Common myeloid progenitor, CD34-positive (primary cell): Measurements from ENCODE around the gene ZNF738.

ENCODE experiments used
- CTCF ChIA-PET: fragments of 350-600 bp; sonication (Branson Sonifier 250); formaldehyde crosslinking; loops from one replicate; lab custom pipeline; 2021; ENCODE audit warnings: antibody characterized with exemption; lab: Charles Lee
- POLR2A ChIA-PET: fragments of 350-600 bp; sonication (Branson Sonifier 250); formaldehyde crosslinking; loops from one replicate; lab custom pipeline; 2021; ENCODE audit warnings: antibody characterized with exemption; lab: Charles Lee
- DNase-seq, 3 donors: peaks; one replicate each; pipeline versions ENCODE4 v3.0.0 to v3.0.0-alpha.2; 2013
- H3K27ac ChIP-seq, 2 experiments: 1 replicate in 1 of 2; 2 replicates in 1 of 2; pipeline ENCODE4 v1.7.0; 2013; ENCODE audit warnings: inconsistent platforms in 2 of 2, low read length in 2 of 2, mild to moderate bottlenecking in 2 of 2, low read depth in 1 of 2, moderate library complexity in 1 of 2; ENCODE audit not compliant: severe bottlenecking in 2 of 2, insufficient read depth in 1 of 2, poor library complexity in 1 of 2
- H3K27me3 ChIP-seq, 5 experiments: replicated peaks in 2 of 5; 1 replicate in 3 of 5; 2 replicates in 2 of 5; pipeline versions ENCODE4 v1.6.1 to v1.7.0; 2013; ENCODE audit warnings: low read length in 4 of 5, mild to moderate bottlenecking in 2 of 5, moderate library complexity in 2 of 5, inconsistent platforms in 1 of 5; ENCODE audit not compliant: insufficient read depth in 5 of 5, control insufficient read depth in 4 of 5
- H3K36me3 ChIP-seq, 4 experiments: 1 replicate in 2 of 4; 2 replicates in 2 of 4; pipeline versions ENCODE4 v1.6.1 to v1.7.0; 2013; ENCODE audit warnings: low read length in 3 of 4, control low read depth in 1 of 4, mild to moderate bottlenecking in 1 of 4; ENCODE audit not compliant: control insufficient read depth in 4 of 4, insufficient read depth in 4 of 4
- H3K4me1 ChIP-seq, 4 experiments: 1 replicate in 3 of 4; 2 replicates in 1 of 4; pipeline versions ENCODE4 v1.6.1 to v1.7.1; 2013; ENCODE audit warnings: low read length in 3 of 4, mild to moderate bottlenecking in 3 of 4, control low read depth in 1 of 4, inconsistent platforms in 1 of 4, moderate library complexity in 1 of 4; ENCODE audit not compliant: control insufficient read depth in 4 of 4, insufficient read depth in 4 of 4; ENCODE audit errors: control extremely low read depth in 1 of 4
- H3K4me3 ChIP-seq, 7 experiments: 1 replicate in 4 of 7; 2 replicates in 3 of 7; pipeline versions ENCODE4 v1.5.1 to v1.7.0; 2013; ENCODE audit warnings: mild to moderate bottlenecking in 7 of 7, low read length in 6 of 7, moderate library complexity in 6 of 7, inconsistent platforms in 2 of 7, low read depth in 2 of 7, control low read depth in 1 of 7; ENCODE audit not compliant: insufficient read depth in 4 of 7, control insufficient read depth in 1 of 7; ENCODE audit errors: extremely low read depth in 1 of 7
- H3K9me3 ChIP-seq, 5 experiments: 1 replicate in 4 of 5; 2 replicates in 1 of 5; pipeline versions ENCODE4 v1.6.1 to v1.7.1; 2013; ENCODE audit warnings: low read length in 4 of 5, mild to moderate bottlenecking in 2 of 5, inconsistent platforms in 1 of 5, low read depth in 1 of 5, moderate library complexity in 1 of 5; ENCODE audit not compliant: control insufficient read depth in 4 of 5, insufficient read depth in 2 of 5; ENCODE audit errors: control extremely low read depth in 1 of 5
- WGBS: methylation state at CpG from one replicate; pipeline ENCODE4 v1.1.5; 2013; ENCODE audit not compliant: insufficient coverage; 5-methylcytosine and 5-hydroxymethylcytosine counted together

The ZNF738 gene

DNA sequence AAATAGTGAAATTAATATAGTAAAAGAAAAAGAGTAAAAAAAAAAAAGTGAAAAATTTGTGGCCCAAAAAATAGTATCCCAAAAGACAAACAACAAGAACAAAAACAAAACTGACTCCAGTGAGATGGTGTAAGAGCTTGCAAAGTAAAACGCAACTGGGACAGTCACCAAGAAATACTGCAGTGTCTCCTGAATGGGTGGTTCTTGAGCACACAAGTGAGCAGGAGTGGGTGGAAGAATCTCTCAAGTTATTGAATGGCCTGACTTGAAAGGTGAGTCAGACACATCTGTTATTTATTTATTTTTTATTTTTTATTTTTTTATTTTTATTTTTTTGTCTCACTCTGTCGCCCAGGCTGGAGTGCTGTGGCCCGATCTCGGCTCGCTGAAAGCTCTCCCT is 40.1 kb downstream of the ZNF738 start:
- ChIA-PET POLR2A (no interaction called here), CTCF (interaction anchor here (0.9 kb wide), 1 partner anchor 85 kb away, joined by 3 read pairs; no protein-coding TSS in a partner anchor)
- Histone ChIP-seq H3K9me3 (peaks cover 12 to 36% (median 18%) of the 10 kb centered on the region in 5 experiments), H3K4me3 (no peak overlapping the region), H3K4me1 (peaks cover 0 to 9% (median 6%) of the 10 kb centered on the region in 4 experiments), H3K27ac (no peak overlapping the region), H3K27me3 (no peaks in the 10 kb centered on the region), H3K36me3 (peaks cover 10 to 42% (median 31%) of the 10 kb centered on the region in 4 experiments)
- 100% methylated on average over 5 of the region's 5 CpGs for WGBS
- no peak for DNase-seq

DNA sequence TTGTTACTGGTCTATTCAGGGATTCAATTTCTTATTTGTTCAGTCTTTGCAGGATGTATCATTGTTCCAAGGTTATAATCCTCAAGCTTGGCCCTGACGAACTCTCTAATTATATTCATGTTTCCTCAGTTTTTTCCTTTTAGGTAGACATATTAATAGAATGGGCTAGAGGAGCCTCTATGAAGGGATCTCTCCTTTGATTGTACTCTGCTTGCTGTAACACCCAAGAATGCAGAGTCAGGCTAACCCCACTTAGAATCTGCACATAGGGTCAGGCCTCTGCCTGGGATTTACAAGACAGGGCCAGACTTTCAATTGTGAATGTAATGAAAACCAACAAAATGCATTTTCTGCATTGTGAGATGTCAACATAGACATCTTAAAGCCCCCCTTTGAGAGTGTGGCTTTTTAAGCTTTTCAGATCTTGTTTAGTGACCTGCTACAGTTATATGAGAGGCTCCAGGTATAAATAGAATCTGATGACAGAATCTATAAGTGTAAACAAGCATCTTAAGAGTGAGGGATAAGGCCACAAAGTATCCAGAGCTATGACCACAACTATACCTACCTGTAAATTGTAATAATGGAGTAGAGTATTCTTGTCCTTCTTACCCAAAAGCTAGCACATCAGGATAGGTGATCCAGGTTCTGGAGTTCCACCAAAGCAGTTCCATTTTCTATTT is 43.6 kb downstream of the ZNF738 start:
- Histone ChIP-seq H3K36me3 (peaks cover 18 to 75% (median 39%) of the 10 kb centered on the region in 4 experiments), H3K4me3 (no peak overlapping the region), H3K4me1 (peaks cover 0 to 9% (median 6%) of the 10 kb centered on the region in 4 experiments), H3K9me3 (peaks cover 17 to 62% (median 30%) of the 10 kb centered on the region in 5 experiments), H3K27me3 (no peaks in the 10 kb centered on the region), H3K27ac (no peak overlapping the region)
- ChIA-PET POLR2A (no interaction called here), CTCF (no interaction called here)
- no CpG with 5 or more reads among the region's 1 CpG for WGBS
- no peak for DNase-seq

DNA sequence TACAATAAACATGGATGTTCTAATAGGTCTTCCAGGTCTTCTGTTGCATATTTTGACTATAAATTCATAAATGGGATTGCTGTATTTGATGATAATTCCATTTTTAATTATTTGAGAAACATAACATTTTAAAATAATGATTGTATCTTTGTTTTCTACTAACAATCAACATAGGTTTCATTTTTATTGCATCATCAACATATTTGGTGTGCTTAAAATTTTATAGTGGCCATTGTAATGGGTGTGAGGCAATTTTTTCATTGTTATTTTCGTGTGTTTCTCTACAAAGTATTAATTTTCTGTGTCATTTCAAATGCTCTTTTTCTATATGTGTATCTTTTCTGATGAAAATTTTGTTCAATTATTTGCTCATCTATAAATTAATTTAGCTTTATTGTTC is 51.4 kb downstream of the ZNF738 start:
- Histone ChIP-seq H3K36me3 (peaks cover 13 to 94% (median 35%) of the 10 kb centered on the region in 4 experiments), H3K9me3 (peaks cover 8 to 61% (median 29%) of the 10 kb centered on the region in 5 experiments), H3K4me1 (no peaks in the 10 kb centered on the region), H3K4me3 (no peak overlapping the region), H3K27ac (no peak overlapping the region), H3K27me3 (no peaks in the 10 kb centered on the region)
- POLR2A ChIA-PET: no interaction called here
- no CpG with 5 or more reads among the region's 1 CpG for WGBS
- no peak for DNase-seq
- CTCF ChIA-PET: no interaction called here

DNA sequence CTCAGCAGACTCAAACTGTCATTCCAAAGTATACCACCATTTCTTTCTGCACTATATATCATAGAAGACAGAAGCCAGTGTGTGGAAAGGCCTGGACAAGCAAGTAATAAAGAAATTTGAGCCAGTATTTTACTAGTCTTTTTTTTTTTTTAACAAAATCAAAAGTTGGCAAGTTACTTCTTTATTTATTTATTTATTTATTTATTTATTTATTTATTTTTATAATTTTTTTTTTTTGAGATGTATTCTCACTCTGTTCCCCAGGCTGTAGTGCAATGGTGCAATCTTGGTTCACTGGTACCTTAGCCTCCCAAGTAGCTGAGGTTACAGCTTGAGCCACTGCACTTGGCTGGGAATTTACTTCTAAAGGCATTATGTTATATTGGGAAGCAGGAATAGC is 63.4 kb downstream of the ZNF738 start:
- H3K9me3 ChIP-seq: peaks cover 7 to 88% (median 45%) of the 10 kb centered on the region in 5 experiments
- H3K27me3 ChIP-seq: no peaks in the 10 kb centered on the region
- H3K4me1 ChIP-seq: no peaks in the 10 kb centered on the region
- POLR2A ChIA-PET: no interaction called here
- peak overlapping the region in 2 of 7 experiments; percentile 20 to 28 for H3K4me3 ChIP-seq
- CTCF ChIA-PET: no interaction called here
- H3K27ac ChIP-seq: no peak overlapping the region
- DNase-seq: no peak
- H3K36me3 ChIP-seq: peaks cover 0 to 47% (median 2%) of the 10 kb centered on the region in 4 experiments

DNA sequence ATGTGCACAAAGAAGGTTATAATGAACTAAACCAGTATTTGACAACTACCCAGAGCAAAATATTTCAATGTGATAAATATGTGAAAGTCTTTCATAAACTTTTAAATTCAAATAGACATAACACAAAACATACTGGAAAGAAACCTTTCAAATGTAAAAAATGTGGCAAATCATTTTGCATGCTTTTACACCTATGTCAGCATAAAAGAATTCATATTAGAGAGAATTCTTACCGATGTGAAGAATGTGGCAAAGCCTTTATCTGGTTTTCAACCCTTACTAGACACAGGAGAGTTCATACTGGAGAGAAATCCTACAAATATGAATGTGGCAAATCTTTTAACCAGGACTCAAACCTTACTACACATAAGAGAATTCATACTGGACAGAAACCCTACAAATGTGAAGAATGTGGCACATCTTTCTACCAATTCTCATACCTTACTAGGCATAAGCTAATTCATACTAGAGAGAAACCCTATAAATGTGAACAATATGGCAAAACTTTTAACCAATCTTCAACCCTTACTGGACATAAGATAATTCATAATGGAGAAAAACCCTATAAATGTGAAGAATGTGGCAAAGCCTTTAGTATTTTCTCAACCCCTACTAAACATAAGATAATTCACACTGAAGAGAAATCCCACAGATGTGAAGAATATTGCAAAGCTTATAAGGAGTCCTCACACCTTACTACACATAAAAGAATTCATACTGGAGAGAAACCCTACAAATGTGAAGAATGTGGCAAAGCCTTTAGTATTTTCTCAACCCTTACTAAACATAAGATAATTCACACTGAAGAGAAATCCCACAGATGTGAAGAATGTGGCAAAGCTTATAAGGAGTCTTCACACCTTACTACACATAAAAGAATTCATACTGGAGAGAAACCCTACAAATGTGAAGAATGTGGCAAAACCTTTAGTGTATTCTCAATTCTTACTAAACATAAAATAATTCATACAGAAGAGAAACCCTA is 64.5 kb downstream of the ZNF738 start:
- Histone ChIP-seq H3K27ac (no peak overlapping the region), H3K4me1 (no peaks in the 10 kb centered on the region), H3K27me3 (no peaks in the 10 kb centered on the region), H3K36me3 (peaks cover 0 to 36% (median 2%) of the 10 kb centered on the region in 4 experiments), H3K9me3 (peaks cover 10 to 84% (median 46%) of the 10 kb centered on the region in 5 experiments), H3K4me3 (peak overlapping the region in 1 of 7 experiments; percentile 48)
- ChIA-PET POLR2A (no interaction called here), CTCF (no interaction called here)
- WGBS: no CpG with 5 or more reads among the region's 1 CpG
- no peak for DNase-seq
